ENCODE data around the gene WDFY4.

The WDFY4 gene

GRCh38 chr10:48833674-48834073 lies 149.0 kb downstream of the WDFY4 start:
- DNase-seq: no peak

- no peak for DNase-seq
Observed at GRCh38 chr10:48834189-48834965, 149.7 kb downstream of the WDFY4 start.

- DNase-seq: no peak
Observed at GRCh38 chr10:48835781-48836180, 151.1 kb downstream of the WDFY4 start.

DNA sequence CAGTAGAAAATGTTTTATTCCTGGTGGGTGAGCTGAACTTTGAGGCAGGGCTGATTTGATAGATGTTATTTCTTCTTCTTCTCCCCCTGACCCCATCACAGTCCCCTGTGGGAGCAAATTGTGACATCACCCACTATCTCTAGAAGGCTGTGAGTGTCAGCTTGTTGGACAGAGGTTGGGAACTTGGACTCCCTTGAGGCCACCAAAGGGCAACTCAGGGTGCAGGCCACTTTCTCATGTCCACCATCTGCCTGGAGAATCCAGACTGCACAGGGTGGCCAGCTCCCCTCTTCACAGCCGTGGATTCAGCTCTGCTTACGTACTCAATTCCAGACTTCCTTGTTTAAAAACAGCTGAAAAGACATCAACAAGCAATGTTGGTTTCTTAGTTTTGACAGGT lies 151.9 kb downstream of the WDFY4 start:
- DNase-seq: no peak

DNA sequence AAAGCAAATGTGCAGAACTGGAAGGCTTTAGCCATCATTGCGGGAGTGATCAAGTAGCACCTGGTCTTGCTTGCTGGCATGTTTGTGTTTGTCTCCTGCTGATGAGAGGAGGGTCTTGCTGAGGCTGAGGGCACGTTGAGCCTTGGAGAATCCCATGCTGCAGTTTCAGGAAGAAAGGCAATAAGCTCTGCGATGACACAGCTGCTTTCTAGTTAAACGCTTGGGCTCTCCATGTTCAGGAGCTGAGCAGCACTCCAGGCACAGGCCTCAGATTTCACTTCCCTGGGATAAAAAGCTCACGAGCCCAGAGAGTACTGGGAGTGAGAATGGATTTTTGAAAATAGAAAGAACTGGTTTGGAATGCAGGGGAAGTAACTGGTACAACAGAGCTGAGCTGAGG lies 154.2 kb downstream of the WDFY4 start:
- DNase-seq: no peak

DNA sequence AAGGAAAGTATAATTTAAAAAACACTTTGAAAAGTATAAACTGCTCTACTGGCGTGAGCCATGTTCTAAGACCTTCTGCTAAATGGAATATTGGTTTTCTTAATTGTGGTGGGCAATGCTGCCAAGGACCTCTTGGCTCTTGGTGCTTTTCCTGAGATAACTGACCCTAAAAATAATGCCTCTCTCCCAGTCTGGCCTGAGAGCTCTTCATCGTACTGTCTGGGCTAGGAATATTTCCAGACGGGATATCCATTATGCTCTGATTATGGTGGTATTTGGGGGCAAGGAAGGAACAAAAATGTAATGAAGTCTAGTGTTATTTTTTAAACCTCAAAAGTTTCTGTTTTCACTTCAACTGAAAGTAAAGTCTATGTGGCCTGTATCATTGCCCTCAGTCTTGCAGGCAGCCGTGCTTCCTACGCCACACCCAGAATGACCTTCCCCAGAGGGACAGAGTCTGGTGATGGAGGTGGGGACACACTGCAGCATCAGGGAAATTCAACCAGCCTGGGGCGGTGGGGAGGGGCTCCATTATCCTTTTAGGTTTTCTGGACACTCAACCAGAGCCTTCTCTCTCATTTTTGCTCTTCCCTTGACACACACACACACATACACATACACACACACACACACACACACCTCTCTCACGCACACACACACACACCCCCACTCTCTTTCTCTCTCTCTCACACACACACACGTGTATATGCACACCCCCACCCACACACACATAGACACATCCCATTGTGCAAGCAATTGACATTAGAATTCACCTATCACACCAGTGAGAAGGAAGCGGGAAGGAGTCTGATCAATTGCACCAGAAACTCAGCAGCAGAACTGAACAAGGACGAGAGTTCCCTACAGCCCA lies 155.4 kb downstream of the WDFY4 start:
- DNase-seq: no peak

DNA sequence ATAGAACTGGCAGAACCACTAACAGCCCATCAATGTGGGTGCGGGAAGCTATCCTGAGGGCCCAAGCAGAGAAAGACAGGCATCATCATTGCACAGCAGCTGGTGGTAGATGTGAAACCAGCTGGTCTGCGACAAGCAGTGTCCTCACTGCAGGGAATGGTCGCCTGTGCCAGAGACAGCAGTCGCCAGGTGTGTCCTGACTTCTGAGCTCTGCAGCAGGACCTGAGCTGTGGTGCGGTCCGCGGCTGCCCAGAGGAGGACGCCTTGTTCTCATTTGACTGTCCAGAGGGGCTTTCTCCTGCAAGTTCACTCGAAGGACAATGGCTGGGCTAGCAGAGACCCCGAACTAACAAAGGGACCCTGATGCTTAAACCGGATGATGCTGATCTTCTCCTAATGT lies 157.6 kb downstream of the WDFY4 start:
- no peak for DNase-seq

- no peak for DNase-seq
Observed at GRCh38 chr10:48843198-48843597, 158.5 kb downstream of the WDFY4 start.

- DNase-seq: no peak
Observed at GRCh38 chr10:48844616-48845015, 159.9 kb downstream of the WDFY4 start.

DNA sequence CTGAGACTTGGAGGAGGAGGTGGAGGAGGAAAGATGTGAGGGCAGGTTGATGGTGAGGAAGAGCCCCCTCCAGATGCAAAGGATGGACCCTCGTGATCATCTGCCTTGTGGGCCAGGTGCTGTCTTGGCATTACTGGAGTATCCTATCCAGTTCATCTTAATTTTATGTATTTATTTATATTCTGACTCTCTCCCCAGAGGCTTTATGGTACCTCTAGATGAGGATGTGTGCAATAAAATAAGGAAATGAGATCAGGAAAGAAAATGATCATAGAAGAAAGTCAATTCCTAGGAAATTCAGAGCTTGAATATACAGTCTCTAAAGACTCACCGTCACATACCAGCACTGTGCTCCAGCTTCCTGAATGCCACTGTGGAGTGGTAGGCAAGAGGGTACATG lies 160.8 kb downstream of the WDFY4 start:
- no peak for DNase-seq

- DNase-seq: no peak
Observed at GRCh38 chr10:48847691-48848090, 163.0 kb downstream of the WDFY4 start.

GRCh38 chr10:48856855-48857254 lies 172.2 kb downstream of the WDFY4 start:
- no peak for DNase-seq

GRCh38 chr10:48872234-48872633 lies 187.6 kb downstream of the WDFY4 start:
- DNase-seq: no peak

GRCh38 chr10:48878091-48878490 lies 193.4 kb downstream of the WDFY4 start:
- DNase-seq: no peak

- no peak for DNase-seq
Observed at GRCh38 chr10:48879451-48879850, 194.8 kb downstream of the WDFY4 start.

DNA sequence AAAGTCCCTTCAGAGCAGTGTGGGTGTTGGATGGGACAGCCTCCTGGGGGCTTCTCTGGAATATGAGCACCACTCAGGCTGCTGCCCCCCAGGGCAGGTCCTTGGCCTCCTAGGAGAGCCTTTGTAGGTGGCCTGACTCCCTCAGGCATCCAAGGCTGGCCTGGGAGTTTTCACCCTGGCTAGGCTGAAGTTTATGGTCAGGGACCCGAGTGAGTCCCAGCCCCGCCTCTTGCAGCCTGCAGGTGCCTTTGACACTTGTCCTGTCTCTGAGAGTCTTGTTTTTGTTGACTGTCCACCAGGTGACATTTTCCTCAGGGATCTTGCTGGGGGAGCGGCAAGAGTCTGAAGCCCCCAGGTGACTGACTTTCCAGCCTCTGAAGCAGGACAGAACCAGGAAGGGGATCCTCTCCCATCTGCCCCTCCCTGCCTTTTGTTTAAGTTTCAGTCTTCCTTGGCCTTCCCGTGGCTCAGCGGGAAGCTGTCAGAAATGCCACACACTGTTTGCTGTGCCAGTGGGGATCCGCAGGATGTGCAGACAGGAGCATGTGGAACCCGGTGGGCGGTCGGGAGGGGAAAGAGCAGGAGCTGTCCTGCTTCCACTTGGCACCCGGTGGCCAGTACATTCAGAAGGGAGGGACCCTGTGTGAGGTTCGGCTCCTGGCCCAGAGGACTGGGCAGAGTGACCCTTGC lies 195.5 kb downstream of the WDFY4 start:
- no peak for DNase-seq

DNA sequence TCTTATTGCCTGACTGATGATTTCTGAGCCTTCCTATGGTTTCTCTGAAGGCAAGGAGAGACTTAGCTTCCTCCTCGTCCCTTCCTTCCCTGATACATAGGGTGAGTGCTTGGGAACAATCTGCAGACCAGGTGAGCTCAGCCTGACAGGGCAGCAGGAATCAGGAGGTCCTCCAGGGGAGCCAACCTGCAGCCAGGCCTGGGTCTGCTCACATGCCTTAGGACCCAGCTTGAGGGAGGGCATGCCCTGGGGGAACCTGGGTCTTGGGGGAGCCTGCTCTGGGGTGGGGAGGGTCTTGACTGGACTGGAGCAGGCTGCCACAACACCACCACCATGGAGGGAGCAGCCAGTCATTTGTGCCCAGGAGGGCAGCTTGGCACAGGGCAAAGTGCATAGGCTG lies 197.3 kb downstream of the WDFY4 start:
- DNase-seq: no peak

- DNase-seq: no peak
Observed at GRCh38 chr10:48882881-48883280, 198.2 kb downstream of the WDFY4 start.

DNA sequence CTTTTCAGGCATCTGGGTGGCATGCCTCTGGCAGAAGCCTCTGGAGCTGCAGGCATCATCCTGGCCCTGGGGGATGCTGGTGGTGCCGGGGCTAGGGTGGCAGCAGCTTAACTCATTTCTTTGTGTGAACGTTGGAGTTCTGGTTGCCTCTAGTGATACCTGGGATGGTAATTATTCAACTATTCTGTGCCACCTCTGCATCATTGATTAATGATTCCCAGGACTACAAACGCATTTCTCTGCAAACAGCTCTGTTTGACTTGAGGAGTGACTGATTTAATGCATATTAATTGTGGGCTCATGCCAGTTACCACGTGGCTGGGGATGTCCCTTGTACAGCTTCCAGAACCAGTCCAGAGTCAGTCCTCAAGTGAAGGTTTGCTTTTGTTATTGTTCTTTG lies 199.0 kb downstream of the WDFY4 start:
- DNase-seq: no peak

DNA sequence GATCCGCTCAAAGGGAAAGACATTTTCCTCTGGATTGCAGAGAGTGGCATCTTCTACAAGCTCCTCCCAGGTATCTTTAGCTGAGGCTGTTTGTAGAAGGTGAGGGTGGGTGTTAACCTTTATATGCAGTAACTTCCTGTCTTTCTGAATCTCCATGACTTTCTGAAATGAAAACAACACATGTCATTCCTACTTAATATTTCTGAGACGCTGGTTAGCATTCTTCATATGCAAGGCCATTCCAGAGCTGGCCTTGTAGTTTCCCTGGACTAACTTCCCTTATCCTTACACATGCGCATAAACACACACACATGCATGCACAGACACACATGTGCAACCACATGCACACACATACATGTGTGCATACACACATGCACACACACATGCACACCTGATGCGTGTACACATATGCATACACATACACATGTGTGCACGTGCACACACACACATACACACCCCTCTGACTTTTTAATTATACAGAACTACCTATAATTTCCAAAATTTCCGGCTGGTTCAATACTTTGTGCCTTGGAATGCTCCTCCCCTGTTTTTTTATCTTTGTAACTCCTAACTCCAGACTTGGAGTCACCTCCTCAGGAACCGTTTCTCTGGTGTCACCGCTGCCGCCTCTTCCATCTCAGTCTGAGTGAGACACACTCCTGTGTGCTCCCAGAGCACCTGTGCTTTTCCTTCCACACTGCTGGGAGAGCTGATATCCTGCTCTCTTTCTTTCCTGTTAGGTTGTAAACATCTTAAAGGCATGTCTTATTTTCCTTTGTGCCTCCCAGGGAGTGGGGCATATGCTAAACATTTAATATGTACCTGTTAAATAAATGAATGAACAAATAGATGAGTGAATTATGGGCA lies 199.7 kb downstream of the WDFY4 start:
- DNase-seq: no peak

GRCh38 chr10:48885376-48885775 lies 200.7 kb downstream of the WDFY4 start:
- no peak for DNase-seq

DNA sequence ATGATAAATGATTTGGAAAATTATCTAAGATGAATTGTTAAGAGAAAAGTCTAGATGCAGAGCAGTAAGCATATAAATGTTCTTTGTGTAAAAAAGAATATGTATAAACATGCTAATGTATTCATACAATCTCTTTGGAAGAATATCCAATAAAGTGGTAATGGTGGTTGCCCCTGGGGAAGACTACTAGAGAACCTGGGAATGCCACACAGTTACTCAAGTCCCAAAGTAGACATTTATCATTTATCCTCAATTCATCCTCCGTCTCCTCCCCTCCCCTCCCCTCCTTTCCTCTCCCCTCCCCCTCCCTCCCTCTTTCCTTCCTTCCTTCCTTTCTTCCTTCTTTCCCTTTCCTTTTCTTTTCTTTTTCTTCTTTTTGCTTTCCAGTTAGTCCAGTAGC lies 203.3 kb downstream of the WDFY4 start:
- DNase-seq: no peak
